Astrocyte of the cerebellum (primary cell): ENCODE measurements around the gene EDEM1.
A peak's percentile ranks its signal among the peaks of the same experiment; 100 is the strongest.

Source experiments
- DNase-seq: peaks from one replicate; pipeline ENCODE4 v3.0.0-alpha.2; 2011; ENCODE audit warnings: low read depth
- H3K4me3 ChIP-seq: 2 replicates; pipeline ENCODE4 v1.5.1; 2011; ENCODE audit warnings: mild to moderate bottlenecking, low read depth, low read length, moderate library complexity
- CTCF ChIP-seq: IDR thresholded peaks from 2 replicates; pipeline ENCODE4 v1.5.1; 2012; ENCODE audit warnings: low read length, low read depth, moderate library complexity, mild to moderate bottlenecking; ENCODE audit errors: missing control alignments
- in situ Hi-C: cut with HindIII; loops from 2 replicates; pipeline ENCODE4 v1.10.0; 2017; ENCODE audit warnings: low sequenced_read_pairs

The EDEM1 gene

GRCh38 chr3:5205165-5205941, 17.8 kb downstream of the EDEM1 start:
- in situ Hi-C loops = no loop called here
- no peak overlapping the region for H3K4me3 ChIP-seq
- no peak for TF ChIP-seq CTCF
- DNase-seq = peak; percentile 91

GRCh38 chr3:5210926-5211325, 23.4 kb downstream of the EDEM1 start:
- no peak for DNase-seq
- TF ChIP-seq CTCF = no peak
- in situ Hi-C loops = no loop called here
- H3K4me3 ChIP-seq = no peak overlapping the region

DNA sequence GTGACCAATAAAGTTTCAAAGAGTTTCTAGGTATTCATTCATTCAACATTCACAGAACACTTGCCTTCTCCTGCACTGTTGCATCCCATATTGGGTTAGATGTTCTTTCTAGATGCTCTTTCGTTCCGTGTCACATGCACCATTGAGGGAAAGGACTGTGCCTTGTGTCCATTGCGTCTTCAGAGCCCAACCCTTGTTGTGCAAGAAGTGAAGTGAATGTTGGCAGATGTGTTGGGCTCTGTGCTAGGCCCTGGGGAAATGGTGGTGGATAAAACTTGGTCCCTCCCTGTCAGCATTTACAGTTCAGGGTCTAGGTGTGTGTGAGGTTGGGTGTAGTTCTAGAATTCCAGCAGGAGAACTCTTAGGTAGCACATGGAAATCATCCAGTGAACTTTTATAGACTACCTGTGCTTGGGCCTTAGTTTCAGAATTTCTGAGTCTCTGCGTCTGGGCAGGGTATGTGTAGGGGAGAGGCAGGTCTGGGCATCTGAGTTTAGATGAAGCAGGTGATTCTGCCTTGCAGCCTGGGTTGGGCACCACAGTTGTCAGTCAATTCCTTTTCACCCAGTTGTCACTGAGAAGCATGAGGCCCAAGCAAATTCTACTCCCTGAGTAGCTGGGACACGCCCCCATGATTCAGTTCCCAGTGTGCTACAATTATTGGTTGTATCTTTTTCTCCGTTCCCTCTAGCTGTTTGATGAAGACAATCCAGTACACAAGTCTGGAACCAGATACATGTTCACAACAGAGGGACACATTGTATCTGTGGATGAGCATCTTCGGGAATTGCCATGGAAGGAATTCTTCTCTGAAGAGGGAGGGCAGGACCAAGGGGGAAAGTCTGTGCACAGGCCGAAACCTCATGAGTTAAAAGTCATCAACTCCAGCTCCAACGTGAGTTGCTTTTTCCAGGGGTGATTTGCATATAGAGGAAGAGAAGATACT, 25.4 kb downstream of the EDEM1 start:
- no peak for TF ChIP-seq CTCF
- no peak overlapping the region for H3K4me3 ChIP-seq
- in situ Hi-C loops = no loop called here
- no peak for DNase-seq

DNA sequence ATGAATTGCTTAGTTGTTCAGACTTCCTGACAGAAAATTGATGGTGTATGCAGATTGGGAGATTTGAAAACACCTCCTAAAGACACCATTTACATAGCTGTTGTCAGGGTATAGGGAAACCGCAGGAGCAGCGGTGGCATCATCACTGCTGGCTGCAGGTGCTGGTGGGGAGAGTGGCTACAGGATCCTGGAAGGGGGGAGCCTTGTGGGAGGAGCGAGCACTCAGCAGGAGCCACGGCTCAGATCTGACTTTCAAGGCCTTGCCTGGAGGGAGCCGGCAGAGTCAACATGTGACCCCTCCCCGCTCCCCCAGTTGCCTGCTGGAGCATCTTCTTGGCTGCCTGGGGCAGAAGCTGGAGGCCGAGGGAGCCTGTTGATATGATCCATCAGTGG, 26.1 kb downstream of the EDEM1 start:
- TF ChIP-seq CTCF = no peak
- DNase-seq = no peak
- H3K4me3 ChIP-seq = no peak overlapping the region
- in situ Hi-C loops = no loop called here

DNA sequence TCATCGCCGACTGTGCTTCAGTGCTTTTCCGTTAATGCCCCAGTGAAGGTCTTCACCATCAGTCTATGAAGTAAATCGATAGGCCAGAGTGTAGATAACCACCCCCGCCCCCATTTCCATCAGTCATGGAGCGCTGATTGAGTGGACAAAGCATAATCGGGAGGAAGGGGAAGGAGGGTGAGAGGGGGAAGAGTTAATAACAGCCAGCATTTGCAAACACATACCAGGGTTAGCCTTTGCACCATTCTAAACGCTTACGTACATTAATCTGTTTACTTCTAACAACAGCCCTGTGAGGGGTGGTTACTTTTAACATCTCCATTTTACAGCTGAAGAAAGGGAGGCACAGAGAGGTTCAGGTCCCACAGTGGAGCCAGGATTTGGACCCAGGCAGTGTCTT, 26.8 kb downstream of the EDEM1 start:
- no peak for TF ChIP-seq CTCF
- H3K4me3 ChIP-seq = no peak overlapping the region
- in situ Hi-C loops = no loop called here
- no peak for DNase-seq

DNA sequence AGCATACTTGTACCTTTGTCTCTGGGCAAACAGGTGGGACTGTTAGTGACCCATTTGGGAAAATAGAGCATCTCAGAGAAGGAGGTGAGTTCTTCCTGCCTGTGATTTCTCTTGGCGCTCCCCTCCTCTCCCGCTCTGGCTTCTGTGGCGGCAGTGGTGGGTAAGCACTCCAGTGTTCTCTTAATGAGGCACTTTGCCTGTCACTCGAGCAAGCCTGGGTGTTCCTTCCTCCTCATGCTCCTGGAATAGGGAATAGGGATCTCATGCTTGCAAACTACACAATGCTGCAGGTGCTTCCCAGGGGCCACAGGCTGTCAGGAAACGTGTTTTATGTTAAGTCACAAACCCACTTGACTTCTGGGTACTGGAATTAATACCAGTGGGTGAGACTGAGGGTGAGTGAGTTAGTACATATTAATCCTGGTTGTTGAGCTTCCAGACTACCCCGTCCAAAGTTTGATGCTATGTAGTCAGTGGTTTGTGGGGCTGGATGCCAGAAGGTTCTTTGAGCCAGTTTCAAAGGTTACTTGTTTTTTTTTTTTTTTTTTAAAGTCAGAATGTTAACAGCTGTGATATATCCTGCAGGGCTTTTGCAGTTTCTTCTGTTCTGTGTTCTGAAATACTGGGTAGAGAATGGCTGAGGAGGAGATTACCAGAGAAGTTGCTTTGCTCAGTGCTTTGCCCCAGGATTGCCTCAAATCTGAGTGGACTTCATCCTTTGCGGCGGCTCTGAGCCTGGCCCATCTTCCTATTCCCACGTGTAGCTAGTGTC, 30.5 kb downstream of the EDEM1 start:
- DNase-seq = peak; percentile 31
- in situ Hi-C loops = no loop called here
- TF ChIP-seq CTCF = no peak
- no peak overlapping the region for H3K4me3 ChIP-seq
